A549 (cell line): Measurements from ENCODE around the gene RPS6KA3.

Experiments
- FOSB ChIP-seq: fragments of 250-450 bp; sonication (Bioruptor Pico); IDR thresholded peaks from 2 replicates; pipeline ENCODE4 v1.5.0; 2020; ENCODE audit warnings: mild to moderate bottlenecking, moderate library complexity
- HOXB13 ChIP-seq: fragments of 250-450 bp; sonication (Bioruptor Pico); IDR thresholded peaks from 2 replicates; pipeline ENCODE4 v1.5.0; 2020; ENCODE audit warnings: low read depth, mild to moderate bottlenecking, moderate library complexity
- POLR2A ChIP-seq: IDR thresholded peaks from 2 replicates; pipeline ENCODE4 v1.6.1; 2012; ENCODE audit warnings: mild to moderate bottlenecking, low read length
- TF ChIP-seq, protein P1 (sequence below): fragments of >200 bp; sonication (Bioruptor Twin); formaldehyde crosslinking; IDR thresholded peaks from 3 replicates; pipeline ENCODE4 v1.5.1; 2016
- TF ChIP-seq, protein P2 (sequence below): IDR thresholded peaks from 2 replicates; pipeline ENCODE4 v1.6.1; 2012

DNA sequence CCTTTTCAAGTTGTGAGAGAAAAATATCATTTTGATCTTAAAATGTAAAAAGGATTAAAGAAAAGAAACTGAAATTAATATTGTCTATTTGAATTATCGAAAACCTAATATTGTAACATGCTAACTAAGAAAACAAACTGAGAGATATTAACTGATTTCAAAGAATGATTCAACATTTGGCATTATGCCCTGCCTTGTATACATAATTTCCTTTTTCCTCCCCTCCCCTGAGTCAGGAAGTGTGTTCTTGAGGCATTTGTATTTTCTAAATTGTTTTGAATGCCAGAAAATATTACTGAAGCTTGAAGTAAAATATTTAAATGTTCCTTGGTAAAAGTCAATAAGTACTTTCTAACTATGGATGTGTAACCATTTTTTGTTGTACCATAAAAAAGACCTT, 49.4 kb downstream of the RPS6KA3 start:
- TF ChIP-seq, protein P1, sequence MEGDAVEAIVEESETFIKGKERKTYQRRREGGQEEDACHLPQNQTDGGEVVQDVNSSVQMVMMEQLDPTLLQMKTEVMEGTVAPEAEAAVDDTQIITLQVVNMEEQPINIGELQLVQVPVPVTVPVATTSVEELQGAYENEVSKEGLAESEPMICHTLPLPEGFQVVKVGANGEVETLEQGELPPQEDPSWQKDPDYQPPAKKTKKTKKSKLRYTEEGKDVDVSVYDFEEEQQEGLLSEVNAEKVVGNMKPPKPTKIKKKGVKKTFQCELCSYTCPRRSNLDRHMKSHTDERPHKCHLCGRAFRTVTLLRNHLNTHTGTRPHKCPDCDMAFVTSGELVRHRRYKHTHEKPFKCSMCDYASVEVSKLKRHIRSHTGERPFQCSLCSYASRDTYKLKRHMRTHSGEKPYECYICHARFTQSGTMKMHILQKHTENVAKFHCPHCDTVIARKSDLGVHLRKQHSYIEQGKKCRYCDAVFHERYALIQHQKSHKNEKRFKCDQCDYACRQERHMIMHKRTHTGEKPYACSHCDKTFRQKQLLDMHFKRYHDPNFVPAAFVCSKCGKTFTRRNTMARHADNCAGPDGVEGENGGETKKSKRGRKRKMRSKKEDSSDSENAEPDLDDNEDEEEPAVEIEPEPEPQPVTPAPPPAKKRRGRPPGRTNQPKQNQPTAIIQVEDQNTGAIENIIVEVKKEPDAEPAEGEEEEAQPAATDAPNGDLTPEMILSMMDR: no peak
- TF ChIP-seq, protein P2, sequence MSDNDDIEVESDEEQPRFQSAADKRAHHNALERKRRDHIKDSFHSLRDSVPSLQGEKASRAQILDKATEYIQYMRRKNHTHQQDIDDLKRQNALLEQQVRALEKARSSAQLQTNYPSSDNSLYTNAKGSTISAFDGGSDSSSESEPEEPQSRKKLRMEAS: no peak
- TF ChIP-seq POLR2A (no peak), FOSB (CRISPR knock-in tag) (no peak), HOXB13 (CRISPR knock-in tag) (no peak)
